Activated CD4-positive, alpha-beta memory T cell treated with anti-CD3 and anti-CD28 coated beads, Interleukin-2, amount 10 ng/mL, durations not matched to agents 7 days and 5 days (primary cell): ENCODE results near the gene CAMSAP1. TPM values are rescaled to one million over a fixed set of nuclear protein-coding genes. Genes with fewer than 3 reads are reported as not detected.

Experiments used
- CTCF ChIA-PET: fragments of 350-600 bp; sonication (Branson Sonifier 250); formaldehyde crosslinking; loops from one replicate; lab custom pipeline; 2021; ENCODE audit warnings: antibody characterized with exemption, inconsistent platforms; lab: Charles Lee
- POLR2A ChIA-PET: fragments of 350-600 bp; sonication (Branson Sonifier 250); formaldehyde crosslinking; loops from one replicate; lab custom pipeline; 2021; ENCODE audit warnings: antibody characterized with exemption; lab: Charles Lee
- DNase-seq: peaks from one replicate; pipeline ENCODE4 v3.0.0-alpha.2; 2020
- H3K27ac Mint-ChIP-seq: one replicate; pipeline ENCODE4 v1.8.0; 2021; ENCODE audit warnings: mild to moderate bottlenecking, mixed read lengths
- H3K27me3 Mint-ChIP-seq: one replicate; pipeline ENCODE4 v1.8.0; 2021; ENCODE audit warnings: mixed read lengths
- H3K36me3 Mint-ChIP-seq: one replicate; pipeline ENCODE4 v1.8.0; 2021; ENCODE audit warnings: low read depth, mixed read lengths
- H3K4me1 Mint-ChIP-seq: one replicate; pipeline ENCODE4 v1.8.0; 2021; ENCODE audit warnings: mixed read lengths
- H3K4me3 Mint-ChIP-seq: one replicate; pipeline ENCODE4 v1.8.0; 2021; ENCODE audit warnings: mild to moderate bottlenecking, mixed read lengths
- H3K9me3 Mint-ChIP-seq: one replicate; pipeline ENCODE4 v1.8.0; 2021; ENCODE audit warnings: mixed read lengths
- total RNA-seq, 2 experiments: library from RNA; stranded (reverse); gene quantifications; one replicate each; pipeline ENCODE4 v1.2.3, GENCODE V29; 2021

CAMSAP1 gene
- total RNA-seq, 2 experiments from 2014 or later = 20.9 to 22.0 TPM

DNA sequence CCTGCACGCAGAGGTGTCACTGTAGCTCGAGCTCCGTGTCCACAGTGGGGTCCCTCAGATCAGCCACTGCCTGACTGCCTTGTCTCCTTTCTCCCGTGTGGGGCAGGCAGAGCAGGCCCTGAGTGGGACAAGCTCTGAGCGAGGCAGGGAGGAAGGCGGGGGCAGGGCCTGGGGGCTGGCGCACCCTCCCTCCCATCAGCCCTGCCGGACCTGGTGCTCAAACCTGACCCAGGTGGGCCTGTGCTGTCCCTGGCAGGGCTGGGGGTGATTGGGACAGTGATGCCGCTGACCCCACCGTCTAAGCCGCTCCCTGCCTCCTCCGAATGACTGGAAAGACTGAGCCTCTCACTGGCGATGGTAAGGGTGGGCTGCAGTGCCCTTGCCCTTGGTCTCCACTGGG is 144.4 kb downstream of the CAMSAP1 start:
- POLR2A ChIA-PET = no interaction called here
- H3K4me1 Mint-ChIP-seq = no peaks in the 10 kb centered on the region
- peaks cover 6% of the 10 kb centered on the region for H3K9me3 Mint-ChIP-seq
- H3K4me3 Mint-ChIP-seq = no peak overlapping the region
- H3K27me3 Mint-ChIP-seq = no peaks in the 10 kb centered on the region
- CTCF ChIA-PET = no interaction called here
- no peak for DNase-seq
- no peaks in the 10 kb centered on the region for H3K36me3 Mint-ChIP-seq
- H3K27ac Mint-ChIP-seq = no peak overlapping the region

DNA sequence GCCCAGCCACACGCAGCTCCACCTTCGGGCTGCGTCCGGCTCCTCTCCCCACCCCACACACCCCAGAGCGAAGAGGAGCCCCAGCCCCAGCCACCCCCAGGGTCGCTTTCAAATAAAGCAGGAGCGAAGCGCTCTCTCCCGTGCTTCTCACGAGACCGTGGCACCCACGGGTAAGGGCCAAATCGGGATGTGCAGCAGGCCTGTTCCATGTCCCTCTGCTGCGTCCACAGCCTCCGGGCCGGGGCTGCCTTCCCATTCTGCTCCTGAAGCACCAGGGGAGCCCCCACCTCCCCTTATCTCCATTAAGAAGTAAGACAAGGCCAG is 145.5 kb downstream of the CAMSAP1 start:
- DNase-seq = no peak
- no peaks in the 10 kb centered on the region for H3K4me1 Mint-ChIP-seq
- POLR2A ChIA-PET = no interaction called here
- no peak overlapping the region for H3K27ac Mint-ChIP-seq
- no peak overlapping the region for H3K4me3 Mint-ChIP-seq
- CTCF ChIA-PET = no interaction called here
- peaks cover 6% of the 10 kb centered on the region for H3K9me3 Mint-ChIP-seq
- H3K27me3 Mint-ChIP-seq = no peaks in the 10 kb centered on the region
- no peaks in the 10 kb centered on the region for H3K36me3 Mint-ChIP-seq

DNA sequence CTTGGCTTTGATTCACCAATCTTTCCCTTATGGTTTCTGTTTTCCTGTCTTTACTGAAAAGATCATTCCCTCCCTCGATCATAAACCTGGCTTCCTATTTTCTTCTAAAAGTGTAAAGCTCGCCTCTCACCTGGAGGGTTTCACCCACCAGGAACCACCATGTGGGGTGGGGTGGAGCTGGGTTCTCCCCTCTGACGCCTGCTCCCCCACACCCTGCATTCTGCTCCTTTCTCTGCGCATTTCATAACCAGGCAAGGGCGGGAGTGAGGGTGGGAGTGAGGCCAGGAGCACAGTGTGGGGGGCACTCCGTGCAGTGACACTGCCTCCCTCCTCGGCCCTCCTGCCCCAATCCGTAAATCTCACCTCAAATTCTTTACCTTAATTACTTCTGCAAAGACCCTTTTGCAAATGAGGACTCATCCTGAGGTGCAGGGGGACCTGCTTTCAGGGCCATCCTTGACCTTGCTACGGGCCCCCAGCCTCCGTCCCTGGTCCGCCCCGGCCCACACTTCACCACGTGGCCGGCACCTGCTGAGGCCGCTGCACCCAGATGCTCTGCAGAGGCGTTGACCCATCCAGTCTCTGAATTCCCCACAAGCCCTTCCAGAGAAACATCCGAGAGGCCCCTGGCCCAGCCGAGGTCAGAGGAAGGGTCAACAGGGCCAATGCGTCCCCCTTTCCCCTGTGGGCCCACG is 146.0 kb downstream of the CAMSAP1 start:
- peaks cover 2% of the 10 kb centered on the region for H3K9me3 Mint-ChIP-seq
- DNase-seq = no peak
- H3K4me3 Mint-ChIP-seq = no peak overlapping the region
- no peaks in the 10 kb centered on the region for H3K36me3 Mint-ChIP-seq
- no peaks in the 10 kb centered on the region for H3K4me1 Mint-ChIP-seq
- POLR2A ChIA-PET = no interaction called here
- no peak overlapping the region for H3K27ac Mint-ChIP-seq
- no peaks in the 10 kb centered on the region for H3K27me3 Mint-ChIP-seq
- CTCF ChIA-PET = no interaction called here

DNA sequence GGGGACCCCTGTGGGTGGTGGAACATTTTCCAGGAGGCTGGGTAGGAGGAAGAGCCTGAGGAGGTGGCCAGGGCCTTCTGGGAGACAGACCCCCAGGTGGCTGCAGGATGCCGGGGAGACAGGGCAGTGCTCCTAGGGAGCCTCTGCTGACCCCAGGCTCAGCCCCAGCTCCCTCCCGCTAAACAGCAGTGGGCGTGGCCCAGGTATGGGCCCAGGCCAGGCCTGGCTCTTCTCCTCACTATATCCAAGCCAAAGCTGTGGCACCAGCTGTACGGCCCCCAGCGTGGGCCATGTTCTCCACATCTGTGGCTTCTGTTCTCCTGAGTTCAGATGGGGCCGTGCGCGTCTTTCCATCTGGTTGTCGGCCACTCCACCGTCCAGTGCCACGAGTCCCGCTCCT is 146.9 kb downstream of the CAMSAP1 start:
- Mint-ChIP-seq H3K4me1 (no peaks in the 10 kb centered on the region), H3K27ac (no peak overlapping the region), H3K4me3 (no peak overlapping the region), H3K36me3 (no peaks in the 10 kb centered on the region), H3K9me3 (no peaks in the 10 kb centered on the region), H3K27me3 (no peaks in the 10 kb centered on the region)
- no peak for DNase-seq
- POLR2A ChIA-PET = no interaction called here
- CTCF ChIA-PET = no interaction called here

DNA sequence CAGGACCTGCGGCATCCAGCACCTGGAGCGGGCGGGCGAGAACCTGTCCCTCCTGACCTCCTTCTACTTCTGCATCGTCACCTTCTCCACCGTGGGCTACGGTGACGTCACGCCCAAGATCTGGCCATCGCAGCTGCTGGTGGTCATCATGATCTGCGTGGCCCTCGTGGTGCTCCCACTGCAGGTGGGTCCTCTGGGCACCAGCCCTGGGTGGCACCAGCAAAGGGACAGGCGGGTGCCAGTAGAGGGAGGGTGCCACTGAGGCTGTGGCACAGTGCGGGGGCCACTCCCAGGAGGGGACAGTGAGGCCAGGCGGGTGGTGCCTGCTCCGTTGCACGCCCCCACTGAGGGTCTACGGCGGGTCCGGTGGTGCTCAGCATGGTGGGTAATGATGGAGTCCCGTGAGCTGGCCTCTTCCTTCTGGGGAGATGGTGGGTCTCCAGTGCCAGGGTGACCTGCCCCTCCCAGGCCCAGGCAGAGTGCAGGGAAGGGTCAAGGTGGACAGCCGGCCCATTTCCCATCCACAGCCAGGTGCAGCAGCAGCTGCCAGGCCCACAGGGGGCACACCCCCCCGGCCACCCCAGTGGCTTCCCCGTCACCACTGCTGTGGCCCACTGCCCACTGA is 147.6 kb downstream of the CAMSAP1 start:
- no peak for DNase-seq
- Mint-ChIP-seq H3K9me3 (no peaks in the 10 kb centered on the region), H3K27me3 (no peaks in the 10 kb centered on the region), H3K4me3 (no peak overlapping the region), H3K27ac (no peak overlapping the region), H3K4me1 (no peaks in the 10 kb centered on the region), H3K36me3 (no peaks in the 10 kb centered on the region)
- CTCF ChIA-PET = no interaction called here
- POLR2A ChIA-PET = no interaction called here

DNA sequence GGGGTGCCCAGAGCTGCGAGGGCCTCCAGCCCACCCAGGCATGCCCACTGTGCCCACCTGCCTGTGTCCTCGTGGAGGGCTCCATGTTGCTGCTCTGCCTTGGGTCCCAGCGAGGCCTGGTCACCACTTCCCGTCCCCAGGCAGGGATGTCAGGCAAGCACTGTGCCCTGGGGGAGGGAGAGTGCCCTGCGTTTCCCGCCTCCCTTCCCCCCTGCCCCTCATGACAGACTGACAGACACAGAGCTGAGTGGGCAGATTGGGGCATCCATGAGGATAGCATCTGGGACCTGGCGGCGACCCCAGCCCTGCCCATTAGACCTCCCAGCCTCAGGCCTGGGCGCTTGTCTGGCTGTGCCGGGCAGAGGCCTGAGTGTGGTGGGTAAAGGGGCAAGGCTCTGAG is 148.5 kb downstream of the CAMSAP1 start:
- Mint-ChIP-seq H3K36me3 (no peaks in the 10 kb centered on the region), H3K27me3 (no peaks in the 10 kb centered on the region), H3K27ac (no peak overlapping the region), H3K9me3 (no peaks in the 10 kb centered on the region), H3K4me3 (no peak overlapping the region), H3K4me1 (no peaks in the 10 kb centered on the region)
- CTCF ChIA-PET = no interaction called here
- no peak for DNase-seq
- POLR2A ChIA-PET = no interaction called here

Other genes with a start within 250 kb of the CAMSAP1 start
- not detected for gene LCN9, start 244.2 kb downstream of the CAMSAP1 start, total RNA-seq
- gene SOHLH1, start 208.1 kb downstream of the CAMSAP1 start, total RNA-seq = not detected
- under 1 TPM in 1 of 2 experiments, not detected in 1; 0.08 TPM for gene KCNT1, start 205.4 kb downstream of the CAMSAP1 start, total RNA-seq
- gene UBAC1, start 53.8 kb upstream of the CAMSAP1 start, total RNA-seq = 10 to 100 TPM; 28.1 to 29.5 TPM
- 1 to 10 TPM; 8.1 to 8.7 TPM for gene NACC2, start 187.7 kb upstream of the CAMSAP1 start, total RNA-seq
- 10 to 100 TPM; 47.0 to 49.0 TPM for gene TMEM250, start 211.3 kb upstream of the CAMSAP1 start, total RNA-seq